HL-60 (cell line): ENCODE measurements around the gene PTEN.
"Not testable (repeated sequence)": the region's sequence is repeated elsewhere in the genome, so short reads cannot be mapped to it uniquely, and the experiment has no call there.

Experiments used
- DNase-seq, 2 experiments: peaks; one replicate each; pipeline ENCODE4 v3.0.0-alpha.2; 2010 to 2020; ENCODE audit warnings: low read depth in 1 of 2, low spot score in 1 of 2
- H3K27ac ChIP-seq: fragments of 250-450 bp; sonication (Bioruptor Pico); replicated peaks from 2 replicates; pipeline ENCODE4 v1.5.1; 2020; ENCODE audit warnings: mild to moderate bottlenecking, moderate library complexity
- H3K27me3 ChIP-seq: fragments of 250-450 bp; sonication (Bioruptor Pico); 2 replicates; pipeline ENCODE4 v1.5.1; 2021; ENCODE audit warnings: mild to moderate bottlenecking, moderate library complexity; ENCODE audit not compliant: insufficient read depth, poor library complexity, severe bottlenecking
- H3K4me3 ChIP-seq: replicated peaks from 2 replicates; pipeline ENCODE4 v1.5.1; 2011; ENCODE audit warnings: mild to moderate bottlenecking, control low read depth, low read length; ENCODE audit not compliant: insufficient read depth
- GABPA ChIP-seq: IDR thresholded peaks from 2 replicates; pipeline ENCODE4 v1.6.1; 2012; ENCODE audit warnings: low read depth
- POLR2AphosphoS5 ChIP-seq: IDR thresholded peaks from 2 replicates; pipeline ENCODE4 v1.6.1; 2012; ENCODE audit warnings: low read depth
- REST ChIP-seq: IDR thresholded peaks from 2 replicates; pipeline ENCODE4 v1.6.1; 2012; ENCODE audit warnings: low read depth; ENCODE audit not compliant: insufficient replicate concordance
- SPI1 ChIP-seq: IDR thresholded peaks from 2 replicates; pipeline ENCODE4 v1.6.1; 2012; ENCODE audit warnings: low read depth, mild to moderate bottlenecking, borderline replicate concordance
- TF ChIP-seq, protein P1 (sequence below): IDR thresholded peaks from one replicate; pipeline ENCODE4 v1.5.1; 2011; ENCODE audit warnings: low read length, control low read depth, inconsistent platforms; ENCODE audit not compliant: insufficient read depth

The PTEN gene

GRCh38 chr10:87887146-87887545 is 23.7 kb downstream of the PTEN start:
- Histone ChIP-seq H3K4me3 (no peak overlapping the region), H3K27ac (no peak overlapping the region), H3K27me3 (no peaks in the 10 kb centered on the region)
- TF ChIP-seq REST (no peak), POLR2AphosphoS5 (no peak), GABPA (no peak), SPI1 (no peak)
- TF ChIP-seq, protein P1, sequence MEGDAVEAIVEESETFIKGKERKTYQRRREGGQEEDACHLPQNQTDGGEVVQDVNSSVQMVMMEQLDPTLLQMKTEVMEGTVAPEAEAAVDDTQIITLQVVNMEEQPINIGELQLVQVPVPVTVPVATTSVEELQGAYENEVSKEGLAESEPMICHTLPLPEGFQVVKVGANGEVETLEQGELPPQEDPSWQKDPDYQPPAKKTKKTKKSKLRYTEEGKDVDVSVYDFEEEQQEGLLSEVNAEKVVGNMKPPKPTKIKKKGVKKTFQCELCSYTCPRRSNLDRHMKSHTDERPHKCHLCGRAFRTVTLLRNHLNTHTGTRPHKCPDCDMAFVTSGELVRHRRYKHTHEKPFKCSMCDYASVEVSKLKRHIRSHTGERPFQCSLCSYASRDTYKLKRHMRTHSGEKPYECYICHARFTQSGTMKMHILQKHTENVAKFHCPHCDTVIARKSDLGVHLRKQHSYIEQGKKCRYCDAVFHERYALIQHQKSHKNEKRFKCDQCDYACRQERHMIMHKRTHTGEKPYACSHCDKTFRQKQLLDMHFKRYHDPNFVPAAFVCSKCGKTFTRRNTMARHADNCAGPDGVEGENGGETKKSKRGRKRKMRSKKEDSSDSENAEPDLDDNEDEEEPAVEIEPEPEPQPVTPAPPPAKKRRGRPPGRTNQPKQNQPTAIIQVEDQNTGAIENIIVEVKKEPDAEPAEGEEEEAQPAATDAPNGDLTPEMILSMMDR, result no peak
- DNase-seq, result no peak

DNA sequence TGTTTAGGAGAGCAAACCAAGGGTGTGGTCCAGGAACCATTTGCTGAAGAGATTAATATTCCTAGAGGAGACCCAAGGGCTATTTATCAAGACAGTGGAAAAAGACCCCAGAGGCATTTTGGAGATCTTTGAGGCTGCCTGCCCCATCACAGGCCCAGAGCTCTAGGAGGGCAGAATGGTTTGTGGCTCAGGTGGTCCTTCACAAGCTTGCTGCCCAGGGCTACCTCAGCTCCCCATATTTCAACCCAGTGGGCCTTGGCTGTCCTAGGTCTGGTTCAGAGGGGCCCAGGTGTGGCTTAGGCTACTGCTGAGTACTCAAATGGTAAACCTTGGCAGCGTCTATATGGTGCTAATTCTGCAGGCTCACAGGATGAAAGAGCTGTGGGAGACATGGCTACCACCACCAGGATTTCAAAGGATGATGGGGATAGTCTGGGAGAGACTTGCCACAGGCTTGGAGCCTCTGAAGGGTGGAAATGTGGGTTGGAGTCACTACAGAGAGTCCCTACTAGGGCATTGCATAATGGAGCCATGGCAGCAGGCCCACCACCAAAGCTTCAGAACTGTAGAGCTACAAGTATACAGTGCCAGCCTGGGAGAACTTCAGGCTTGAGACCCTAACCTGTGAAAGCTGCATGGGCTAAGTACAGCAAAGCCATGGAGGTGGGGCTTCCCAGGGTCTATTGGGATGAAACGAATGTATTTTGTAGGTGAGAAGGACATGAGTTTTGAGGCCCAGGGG is 24.3 kb downstream of the PTEN start:
- Histone ChIP-seq H3K27ac (no peak overlapping the region), H3K4me3 (no peak overlapping the region), H3K27me3 (no peaks in the 10 kb centered on the region)
- no peak for TF ChIP-seq SPI1
- TF ChIP-seq, protein P1, result no peak
- no peak for DNase-seq

GRCh38 chr10:87895430-87895829 is 32.0 kb downstream of the PTEN start:
- TF ChIP-seq, protein P1, result no peak
- TF ChIP-seq GABPA (no peak), POLR2AphosphoS5 (no peak), REST (no peak), SPI1 (no peak)
- DNase-seq, result no peak
- no peak overlapping the region for H3K4me3 ChIP-seq
- no peaks in the 10 kb centered on the region for H3K27me3 ChIP-seq
- H3K27ac ChIP-seq, result no peak overlapping the region

- no peak for TF ChIP-seq GABPA
- TF ChIP-seq SPI1, result no peak
- no peak for TF ChIP-seq REST
- no peak for TF ChIP-seq POLR2AphosphoS5
- TF ChIP-seq, protein P1, result no peak
- Histone ChIP-seq H3K27me3 (no peaks in the 10 kb centered on the region), H3K27ac (no peak overlapping the region), H3K4me3 (no peak overlapping the region)
- no peak for DNase-seq
These were observed 32.8 kb downstream of the PTEN start for GRCh38 chr10:87896216-87896615.

GRCh38 chr10:87897957-87898356 is 34.5 kb downstream of the PTEN start:
- not testable (repeated sequence) for H3K27me3 ChIP-seq, DNase-seq, H3K27ac ChIP-seq, H3K4me3 ChIP-seq
